Stimulated activated CD4-positive, alpha-beta T cell treated with anti-CD3 and anti-CD28 coated beads, Interleukin-2, amount 100 ng/mL, for 48 hours (primary cell): ENCODE results near the gene RRP1.

Experiments
- DNase-seq, 2 donors: peaks; one replicate each; pipeline ENCODE4 v3.0.0-alpha.2; 2020

RRP1 gene

DNA sequence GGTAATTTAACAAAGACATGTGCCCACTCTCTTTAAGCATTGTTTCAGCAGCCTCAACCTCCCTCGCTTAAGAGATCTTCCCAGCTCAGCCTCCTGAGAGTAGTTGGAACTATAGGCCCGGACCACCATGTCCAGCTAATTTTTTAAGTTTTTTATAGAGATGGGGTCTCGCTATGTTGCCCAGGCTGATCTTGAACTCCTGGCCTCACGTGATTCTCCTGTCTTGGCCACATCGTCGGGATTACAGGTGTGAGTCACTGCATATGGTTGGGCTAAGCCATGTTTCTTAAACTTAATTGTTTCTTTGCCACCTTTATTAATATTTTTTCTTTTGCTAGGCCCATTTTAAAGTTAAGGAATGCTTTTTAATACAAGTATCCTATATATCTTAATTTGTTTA is 57.1 kb downstream of the RRP1 start:
- no peak for DNase-seq

DNA sequence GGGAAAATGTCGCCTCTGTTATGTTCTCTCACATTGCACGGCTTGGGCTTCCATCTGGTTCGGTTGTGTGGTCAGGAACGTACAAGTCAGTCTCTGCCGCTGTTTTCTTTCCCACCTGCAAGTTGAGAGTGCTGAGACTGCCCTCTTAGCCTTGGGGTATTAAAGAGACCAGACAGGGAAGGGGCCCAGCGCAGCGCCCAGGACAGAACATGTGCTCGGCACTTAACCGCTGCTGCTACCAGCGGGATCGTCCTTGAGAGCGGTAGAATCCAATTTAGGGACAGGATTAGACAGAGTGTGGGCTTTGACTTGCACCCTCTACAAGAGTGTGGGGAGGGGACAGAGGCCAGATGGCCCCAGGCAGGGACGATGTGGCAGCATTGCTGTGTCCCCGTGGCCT is 57.9 kb downstream of the RRP1 start:
- no peak for DNase-seq

DNA sequence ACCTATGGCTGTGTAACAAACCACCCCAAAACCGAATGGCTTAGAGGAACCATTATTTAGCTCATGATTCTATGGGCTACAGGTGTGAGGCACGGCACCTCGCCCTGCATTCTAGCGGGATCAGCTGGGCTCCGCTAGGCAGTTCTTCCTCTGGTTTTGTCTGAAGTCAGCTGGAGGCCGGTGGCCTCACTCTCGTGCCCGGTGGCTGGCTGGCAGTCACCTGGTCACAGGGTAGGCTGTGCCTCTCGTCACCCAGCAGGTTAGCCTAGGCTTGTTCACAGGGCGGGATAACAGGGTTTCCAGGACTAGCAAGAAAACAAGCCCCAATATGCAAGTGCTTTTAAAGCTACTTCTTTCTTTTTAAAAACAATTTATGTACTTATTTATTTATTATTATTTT is 59.4 kb downstream of the RRP1 start:
- no peak for DNase-seq

DNA sequence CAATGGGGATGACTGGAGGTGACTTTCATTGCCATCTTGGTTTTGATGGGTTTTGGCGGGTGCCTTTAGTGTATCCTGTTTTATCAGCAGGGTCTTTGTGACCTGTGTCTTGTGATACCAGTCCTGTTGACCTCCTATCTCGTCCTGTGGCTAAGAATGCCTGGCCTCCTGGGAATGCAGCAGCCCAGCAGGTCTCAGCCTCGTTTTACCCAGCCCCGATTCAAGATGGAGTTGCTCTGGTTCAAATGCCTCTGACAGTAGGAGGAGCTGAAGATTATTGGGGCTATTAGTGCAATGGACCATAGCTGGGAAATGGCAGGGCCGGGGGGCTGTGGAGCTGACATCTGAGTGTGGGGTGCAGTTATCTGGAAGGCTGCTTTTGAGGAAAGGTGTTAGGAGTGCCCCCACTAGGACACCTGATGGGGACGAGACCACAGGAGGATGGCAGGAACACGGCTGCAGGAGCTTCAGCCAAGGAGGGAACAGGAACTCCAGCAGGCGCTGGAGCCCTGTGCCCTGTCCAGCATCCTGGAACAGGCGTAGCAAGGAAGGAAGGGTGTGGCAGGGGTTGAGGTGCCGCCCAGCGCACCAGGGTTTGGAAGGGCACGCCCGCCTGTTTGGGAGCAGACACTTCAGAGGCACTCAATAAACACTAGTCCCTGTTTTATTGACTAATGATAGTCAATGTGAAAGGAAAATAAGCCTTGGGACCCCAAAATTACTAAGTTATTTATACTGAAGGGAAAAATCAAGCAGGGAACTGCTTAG is 60.3 kb downstream of the RRP1 start:
- no peak for DNase-seq

DNA sequence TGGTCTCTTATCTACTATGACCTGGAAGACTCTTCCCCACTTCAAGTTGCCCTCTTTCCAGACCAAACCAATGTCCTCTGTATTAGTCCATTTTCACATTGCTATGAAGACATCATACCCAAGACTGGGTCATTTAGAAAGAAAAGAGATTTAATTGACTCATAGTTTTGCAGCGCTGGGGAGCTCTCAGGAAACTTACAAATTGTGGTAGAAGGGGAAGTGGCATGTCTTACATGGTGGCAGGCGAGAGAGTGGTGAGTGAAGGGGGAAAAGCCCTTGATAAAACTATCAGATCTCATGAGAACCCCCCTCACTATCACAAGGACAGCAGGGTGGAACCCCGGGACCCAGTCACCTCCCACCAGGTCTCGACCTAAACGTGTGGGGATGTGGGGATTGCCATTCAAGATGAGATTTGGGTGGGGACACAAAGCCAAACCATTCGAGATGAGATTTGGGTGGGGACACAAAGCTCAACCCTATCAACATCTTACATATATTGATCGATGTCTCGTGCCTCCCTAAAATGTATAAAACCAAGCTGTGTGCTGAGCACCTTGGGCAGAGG is 61.4 kb downstream of the RRP1 start:
- no peak for DNase-seq

DNA sequence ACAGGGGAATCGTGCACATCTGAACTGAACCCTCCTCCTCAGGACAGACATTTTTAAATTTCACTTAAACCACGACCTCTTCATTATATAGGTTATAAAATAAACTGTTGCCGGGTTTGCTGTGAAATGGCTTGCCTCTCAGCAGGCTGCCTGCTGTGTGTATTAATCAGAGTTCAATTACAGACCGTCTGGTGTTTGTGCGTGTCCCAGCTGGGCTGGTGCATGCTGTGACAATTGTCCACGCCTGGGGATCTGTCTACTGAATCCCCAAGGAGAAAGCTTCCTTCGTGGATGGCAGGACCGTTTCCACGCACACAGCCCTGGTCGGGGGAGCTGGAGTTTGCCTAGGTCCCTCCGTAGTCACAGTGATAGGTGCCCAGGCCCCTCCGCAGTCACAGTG is 62.2 kb downstream of the RRP1 start:
- no peak for DNase-seq

DNA sequence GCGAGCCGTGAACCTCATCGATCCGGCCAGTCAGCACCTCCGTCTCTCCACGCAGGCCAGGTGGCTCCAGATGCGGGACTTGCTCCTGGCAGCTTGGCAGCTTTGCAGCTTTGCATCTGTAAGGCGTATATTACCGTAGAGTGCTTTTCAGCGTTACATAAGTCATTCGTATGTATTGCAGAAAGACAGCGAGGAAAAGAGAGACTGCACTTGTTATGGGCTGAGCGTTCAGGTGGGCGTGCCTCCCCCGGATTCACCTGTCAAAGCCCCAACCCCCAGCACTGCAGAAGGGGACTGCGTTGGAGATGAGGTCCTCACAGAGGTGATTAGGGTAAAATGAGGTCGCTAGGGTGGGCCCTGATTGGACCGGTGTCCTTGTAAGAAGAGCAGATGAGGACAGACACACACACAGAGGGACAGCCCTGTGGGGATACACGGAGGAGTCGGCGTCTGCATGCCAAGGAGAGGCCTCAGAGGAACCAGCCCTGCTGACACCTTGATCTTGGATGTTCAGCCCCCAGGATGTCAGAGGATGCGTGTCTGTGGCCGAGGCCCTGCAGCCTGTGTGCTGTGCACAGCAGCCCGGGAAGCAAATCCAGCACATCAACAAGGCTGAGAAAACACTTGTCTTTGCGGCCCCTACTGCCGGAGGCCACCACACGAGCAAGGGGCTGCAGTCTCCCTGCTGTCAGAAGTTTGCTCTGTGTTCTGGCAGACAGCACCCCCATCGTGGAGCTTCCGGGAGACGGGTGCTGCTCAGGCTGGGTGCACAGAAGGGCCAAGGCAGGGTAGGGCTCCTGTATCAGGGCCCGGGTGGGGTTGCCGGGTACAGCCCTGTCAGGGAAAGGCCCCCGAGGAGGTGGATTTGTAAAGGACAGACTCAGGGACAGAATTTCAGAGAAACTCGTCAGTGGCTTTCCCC is 64.7 kb downstream of the RRP1 start:
- DNase-seq: no peak
